ENCODE results near the gene PRKCQ.

PRKCQ gene

DNA sequence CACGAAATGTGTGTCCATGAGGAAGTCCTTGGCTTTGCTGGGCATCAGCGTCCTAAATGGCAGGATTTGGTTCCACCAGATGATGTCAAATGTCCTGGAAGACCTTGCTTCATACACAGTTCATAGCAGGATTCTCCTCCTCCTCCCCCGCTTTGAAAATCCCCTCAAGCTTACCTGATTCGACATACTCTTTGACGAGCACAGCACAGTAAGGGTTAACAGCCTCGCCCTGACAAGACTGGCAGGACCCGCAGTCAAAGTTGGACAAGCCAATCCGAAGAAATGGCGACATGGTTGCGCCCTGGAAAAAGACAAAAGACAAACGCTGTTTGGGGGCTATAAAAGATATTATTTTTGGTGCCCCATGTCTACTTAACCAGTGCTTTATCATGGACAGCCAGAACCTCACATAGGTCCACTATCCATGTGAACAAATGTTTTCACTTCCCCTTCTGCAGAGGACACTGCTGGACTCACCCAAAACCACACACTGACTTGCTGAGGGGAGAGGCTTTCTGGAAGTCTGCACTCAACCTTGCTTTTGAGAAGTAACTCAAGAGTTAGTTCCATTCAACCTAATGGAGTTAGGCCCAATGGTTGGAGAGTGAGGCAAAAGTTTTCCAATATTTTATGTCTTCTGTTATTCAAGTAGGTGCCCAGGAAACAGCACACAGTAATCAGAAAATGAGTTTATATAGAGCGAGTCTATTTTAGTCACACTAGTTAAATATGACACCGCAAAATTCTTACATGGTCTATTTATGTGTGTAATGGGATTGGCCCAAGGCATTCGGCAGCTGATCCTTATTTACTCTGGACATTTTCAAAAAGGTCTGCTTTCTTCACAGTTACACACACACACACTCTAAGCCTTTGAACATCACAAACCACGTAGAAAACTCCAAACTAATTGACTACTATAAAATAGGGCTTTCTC lies 65.0 kb downstream of the PRKCQ start:
- no peak for DNase-seq

DNA sequence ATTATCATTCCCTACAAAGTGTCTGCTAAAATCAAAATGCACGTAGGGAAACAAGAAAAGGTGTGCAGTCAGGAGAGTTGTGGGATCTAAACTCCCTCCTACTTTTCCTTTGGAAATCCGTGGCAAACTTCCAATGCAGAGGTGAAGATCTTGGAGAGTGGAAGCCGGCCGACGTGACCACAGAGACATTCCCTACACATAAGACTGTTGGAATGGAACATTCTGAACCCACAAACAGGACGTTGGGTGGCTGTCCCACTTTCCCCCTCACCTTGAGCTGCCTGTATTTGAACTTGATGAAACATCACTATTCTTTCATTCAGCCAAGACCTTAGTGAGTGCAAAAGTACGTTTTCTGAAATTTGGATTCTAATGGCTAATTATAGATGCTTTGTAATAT lies 65.9 kb downstream of the PRKCQ start:
- ATAC-seq (replicated peaks) (no peak), DNase-seq (no peak)
- Mint-ChIP-seq H3K36me3 (peaks cover 0 to 4% of the 10 kb centered on the region in 2 donors), H3K27ac (peak overlapping the region; percentile 0), H3K4me3 (no peak overlapping the region), H3K27me3 (no peaks in the 10 kb centered on the region), H3K4me1 (peaks cover 2 to 15% of the 10 kb centered on the region in 2 donors), H3K9me3 (peaks cover 0 to 3% of the 10 kb centered on the region in 2 donors)

More for the DNA sequence above, 65.0 kb downstream of the PRKCQ start:
- Mint-ChIP-seq H3K4me3 (no peak overlapping the region), H3K36me3 (peaks cover 0 to 4% of the 10 kb centered on the region in 2 donors), H3K27me3 (peaks cover 2% of the 10 kb centered on the region in 2 donors), H3K9me3 (peaks cover 0 to 3% of the 10 kb centered on the region in 2 donors), H3K4me1 (peaks cover 4 to 24% of the 10 kb centered on the region in 2 donors), H3K27ac (no peak overlapping the region)
- ATAC-seq (replicated peaks): no peak

GRCh38 chr10:6513476-6513875 lies 66.6 kb downstream of the PRKCQ start:
- H3K27ac Mint-ChIP-seq: no peak overlapping the region
- peaks cover 0 to 3% of the 10 kb centered on the region in 2 donors for H3K9me3 Mint-ChIP-seq
- peaks cover 0 to 4% of the 10 kb centered on the region in 2 donors for H3K36me3 Mint-ChIP-seq
- H3K27me3 Mint-ChIP-seq: no peaks in the 10 kb centered on the region
- H3K4me3 Mint-ChIP-seq: no peak overlapping the region
- DNase-seq (no peak), ATAC-seq (replicated peaks) (no peak)
- H3K4me1 Mint-ChIP-seq: peaks cover under 1 to 8% of the 10 kb centered on the region in 2 donors

DNA sequence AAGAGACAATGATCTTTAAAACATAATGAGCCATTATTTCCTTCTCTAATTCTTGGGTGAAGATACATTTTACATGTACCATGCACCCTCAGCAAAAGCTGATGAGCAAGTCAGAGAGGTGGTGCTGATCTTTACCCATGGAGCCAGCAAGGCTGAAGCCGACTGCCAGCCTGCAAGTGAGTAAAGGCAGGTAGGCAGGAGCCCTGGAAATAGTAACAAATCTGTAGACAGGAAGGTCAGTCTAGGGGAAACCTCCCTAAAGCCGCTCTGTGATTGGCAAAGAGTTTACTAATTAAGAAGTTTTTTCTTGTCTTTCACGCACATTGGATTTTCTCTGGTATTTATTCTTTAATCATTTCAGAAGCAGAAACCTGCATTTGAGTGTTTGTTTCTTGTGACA lies 67.9 kb downstream of the PRKCQ start:
- Mint-ChIP-seq H3K4me1 (peaks cover 2 to 13% of the 10 kb centered on the region in 2 donors), H3K36me3 (peaks cover 0 to 6% of the 10 kb centered on the region in 2 donors), H3K27ac (no peak overlapping the region), H3K9me3 (peaks cover 0 to 3% of the 10 kb centered on the region in 2 donors), H3K27me3 (no peaks in the 10 kb centered on the region), H3K4me3 (no peak overlapping the region)
- ATAC-seq (replicated peaks) (no peak), DNase-seq (no peak)

- Mint-ChIP-seq H3K27me3 (no peaks in the 10 kb centered on the region), H3K36me3 (peaks cover 0 to 6% of the 10 kb centered on the region in 2 donors), H3K4me3 (no peak overlapping the region), H3K4me1 (peaks cover 2 to 15% of the 10 kb centered on the region in 2 donors), H3K27ac (no peak overlapping the region), H3K9me3 (peaks cover 0 to 3% of the 10 kb centered on the region in 2 donors)
- no peak for ATAC-seq (replicated peaks)
- DNase-seq: no peak
Observed at GRCh38 chr10:6511347-6511746, 68.7 kb downstream of the PRKCQ start.

- ATAC-seq (replicated peaks): peak; percentile 94 to 97
- peaks cover 7 to 21% of the 10 kb centered on the region in 2 donors for H3K4me1 Mint-ChIP-seq
- peaks cover 0 to 6% of the 10 kb centered on the region in 2 donors for H3K36me3 Mint-ChIP-seq
Observed at GRCh38 chr10:6507311-6507710, 72.8 kb downstream of the PRKCQ start.

DNA sequence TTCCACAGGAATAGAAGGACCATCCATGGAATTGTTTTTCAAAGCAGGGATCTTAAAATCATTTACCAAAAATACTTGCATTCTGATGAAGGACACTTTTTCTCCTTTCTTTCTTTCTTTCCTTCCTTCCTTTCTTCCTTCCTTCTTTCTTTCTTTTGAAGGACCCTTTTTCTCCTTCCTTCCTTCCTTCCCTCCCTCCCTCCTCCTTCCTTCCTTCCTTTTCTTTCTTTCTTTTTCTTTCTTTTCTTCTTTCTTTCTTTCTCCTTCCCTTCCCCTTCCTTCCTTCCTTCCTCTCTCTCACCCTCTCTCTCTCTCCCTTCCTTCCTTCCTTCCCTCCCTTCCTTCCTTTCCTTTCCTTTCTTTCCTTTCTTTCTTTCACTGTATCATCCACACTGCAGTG lies 74.8 kb downstream of the PRKCQ start:
- peaks cover 7 to 15% of the 10 kb centered on the region in 2 donors for H3K4me1 Mint-ChIP-seq
- H3K27ac Mint-ChIP-seq: no peak overlapping the region
- peaks cover 9 to 16% of the 10 kb centered on the region in 2 donors for H3K27me3 Mint-ChIP-seq
- DNase-seq (no peak), ATAC-seq (replicated peaks) (no peak)
- no peak overlapping the region for H3K4me3 Mint-ChIP-seq
- H3K36me3 Mint-ChIP-seq: peaks cover 0 to 1% of the 10 kb centered on the region in 2 donors
- peaks cover 0 to 5% of the 10 kb centered on the region in 2 donors for H3K9me3 Mint-ChIP-seq

More at GRCh38 chr10:6507311-6507710, 72.8 kb downstream of the PRKCQ start:
- peaks cover 0 to 4% of the 10 kb centered on the region in 2 donors for H3K27me3 Mint-ChIP-seq
- H3K9me3 Mint-ChIP-seq: peaks cover 3 to 5% of the 10 kb centered on the region in 2 donors
- no peak overlapping the region for H3K27ac Mint-ChIP-seq
- DNase-seq: peak; percentile 49
- no peak overlapping the region for H3K4me3 Mint-ChIP-seq

DNA sequence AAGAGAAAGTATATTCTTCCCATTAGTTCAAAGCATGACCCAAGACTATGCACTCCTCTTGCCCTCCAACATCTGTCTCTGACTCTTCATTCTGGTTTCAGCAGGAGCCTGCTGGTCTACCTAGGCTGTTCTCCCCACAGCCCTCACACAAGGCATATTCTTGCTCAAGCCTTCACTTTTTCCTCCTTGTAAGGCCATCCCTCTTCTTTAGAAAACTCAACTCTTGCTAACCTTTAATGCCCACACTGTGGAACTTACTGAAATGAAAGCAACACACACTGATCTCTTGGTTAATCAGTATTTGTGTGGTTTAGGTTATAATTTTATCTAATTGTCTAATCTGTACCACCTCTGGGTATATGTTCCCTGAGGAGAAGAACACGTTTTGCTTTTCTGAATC lies 75.8 kb downstream of the PRKCQ start:
- Mint-ChIP-seq H3K9me3 (peaks cover 0 to 5% of the 10 kb centered on the region in 2 donors), H3K27me3 (peaks cover 9 to 16% of the 10 kb centered on the region in 2 donors), H3K4me3 (no peak overlapping the region), H3K27ac (no peak overlapping the region), H3K4me1 (peaks cover 7 to 15% of the 10 kb centered on the region in 2 donors), H3K36me3 (peaks cover 0 to 1% of the 10 kb centered on the region in 2 donors)
- ATAC-seq (replicated peaks) (peak; percentile 52 to 67), DNase-seq (no peak)

GRCh38 chr10:6503171-6503570 lies 76.9 kb downstream of the PRKCQ start:
- H3K27ac Mint-ChIP-seq: no peak overlapping the region
- peaks cover 1 to 3% of the 10 kb centered on the region in 2 donors for H3K36me3 Mint-ChIP-seq
- H3K4me1 Mint-ChIP-seq: peaks cover 14 to 23% of the 10 kb centered on the region in 2 donors
- H3K4me3 Mint-ChIP-seq: no peak overlapping the region
- peaks cover 9 to 20% of the 10 kb centered on the region in 2 donors for H3K27me3 Mint-ChIP-seq
- no peak for DNase-seq
- ATAC-seq (replicated peaks): no peak
- H3K9me3 Mint-ChIP-seq: peaks cover 3 to 5% of the 10 kb centered on the region in 2 donors

- ATAC-seq (replicated peaks) (no peak), DNase-seq (no peak)
- Mint-ChIP-seq H3K9me3 (peaks cover 3 to 5% of the 10 kb centered on the region in 2 donors), H3K27ac (no peak overlapping the region), H3K4me1 (peaks cover 14 to 22% of the 10 kb centered on the region in 2 donors), H3K4me3 (no peak overlapping the region), H3K27me3 (peaks cover 9 to 21% of the 10 kb centered on the region in 2 donors), H3K36me3 (peaks cover 0 to 3% of the 10 kb centered on the region in 2 donors)
Observed at GRCh38 chr10:6501931-6502330, 78.1 kb downstream of the PRKCQ start.

- Mint-ChIP-seq H3K36me3 (peaks cover 0 to 3% of the 10 kb centered on the region in 2 donors), H3K27ac (no peak overlapping the region), H3K9me3 (peaks cover 3 to 5% of the 10 kb centered on the region in 2 donors), H3K4me1 (peaks cover 14 to 22% of the 10 kb centered on the region in 2 donors), H3K27me3 (peaks cover 9 to 17% of the 10 kb centered on the region in 2 donors), H3K4me3 (no peak overlapping the region)
- no peak for DNase-seq
- ATAC-seq (replicated peaks): no peak
Observed at GRCh38 chr10:6499974-6500373, 80.1 kb downstream of the PRKCQ start.

- Mint-ChIP-seq H3K9me3 (peaks cover 3 to 5% of the 10 kb centered on the region in 2 donors), H3K4me3 (no peak overlapping the region), H3K4me1 (peaks cover 14 to 22% of the 10 kb centered on the region in 2 donors), H3K27me3 (peaks cover 9 to 17% of the 10 kb centered on the region in 2 donors), H3K36me3 (peaks cover 0 to 3% of the 10 kb centered on the region in 2 donors), H3K27ac (peak overlapping the region; percentile 20)
- DNase-seq (no peak), ATAC-seq (replicated peaks) (peak; percentile 66 to 74)
Observed at GRCh38 chr10:6498771-6499170, 81.3 kb downstream of the PRKCQ start.

GRCh38 chr10:6497620-6498019 lies 82.5 kb downstream of the PRKCQ start:
- H3K9me3 Mint-ChIP-seq: peaks cover 0 to 3% of the 10 kb centered on the region in 2 donors
- peaks cover 9 to 17% of the 10 kb centered on the region in 2 donors for H3K27me3 Mint-ChIP-seq
- no peak overlapping the region for H3K27ac Mint-ChIP-seq
- no peak for ATAC-seq (replicated peaks)
- peaks cover 0 to 3% of the 10 kb centered on the region in 2 donors for H3K36me3 Mint-ChIP-seq
- DNase-seq: no peak
- no peak overlapping the region for H3K4me3 Mint-ChIP-seq
- H3K4me1 Mint-ChIP-seq: peaks cover 9 to 16% of the 10 kb centered on the region in 2 donors

DNA sequence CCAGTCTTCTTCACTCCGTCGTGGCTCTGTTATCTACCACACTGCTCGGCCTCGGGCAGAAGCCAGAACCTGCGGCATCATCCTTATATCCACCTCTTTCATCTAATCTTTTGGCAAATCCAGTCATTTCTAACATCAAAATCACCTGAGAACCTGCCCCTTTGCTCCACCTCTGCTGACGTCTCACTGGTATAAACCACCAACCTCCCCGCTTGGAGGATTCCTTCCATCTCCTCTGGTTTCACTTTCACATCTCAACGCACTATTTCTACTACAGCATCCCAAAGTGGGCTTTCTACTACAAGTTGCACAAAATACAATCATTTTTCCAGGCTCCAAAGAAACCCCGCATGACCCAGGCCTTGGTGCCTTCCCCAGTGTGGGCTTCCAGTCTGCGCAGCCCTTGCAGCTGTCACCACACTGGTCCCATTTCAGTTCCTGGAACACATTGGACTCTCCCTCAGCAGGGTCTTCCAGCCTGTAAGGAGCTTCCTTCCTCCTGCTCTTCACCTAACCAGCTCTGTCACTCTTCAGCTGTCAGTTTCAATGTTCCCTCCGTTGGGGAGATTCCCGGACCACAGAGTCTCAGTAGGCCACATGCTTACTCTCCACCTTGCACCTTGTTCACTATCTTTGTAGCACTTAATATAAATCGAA lies 85.0 kb downstream of the PRKCQ start:
- DNase-seq (peak; percentile 5), ATAC-seq (replicated peaks) (peak; percentile 66 to 69)
- Mint-ChIP-seq H3K4me3 (no peak overlapping the region), H3K27ac (no peak overlapping the region), H3K4me1 (peaks cover 12 to 24% of the 10 kb centered on the region in 2 donors), H3K36me3 (peaks cover 0 to 3% of the 10 kb centered on the region in 2 donors), H3K9me3 (peaks cover 0 to 3% of the 10 kb centered on the region in 2 donors), H3K27me3 (peaks cover 0 to 5% of the 10 kb centered on the region in 2 donors)

Data from stimulated activated naive B cell treated with anti-CD40 and anti-IgM and Interleukin-4, amounts not matched to agents 10 μg/mL and 1 μg/mL and 100 μg/mL, for 72 hours (primary cell).